GF-D8 (cell line): Measurements from ENCODE around the gene ACIN1.

Source experiments
- DNase-seq: peaks from one replicate; lab custom pipeline; 2025; lab: John Stamatoyannopoulos, UW

ACIN1 gene

DNA sequence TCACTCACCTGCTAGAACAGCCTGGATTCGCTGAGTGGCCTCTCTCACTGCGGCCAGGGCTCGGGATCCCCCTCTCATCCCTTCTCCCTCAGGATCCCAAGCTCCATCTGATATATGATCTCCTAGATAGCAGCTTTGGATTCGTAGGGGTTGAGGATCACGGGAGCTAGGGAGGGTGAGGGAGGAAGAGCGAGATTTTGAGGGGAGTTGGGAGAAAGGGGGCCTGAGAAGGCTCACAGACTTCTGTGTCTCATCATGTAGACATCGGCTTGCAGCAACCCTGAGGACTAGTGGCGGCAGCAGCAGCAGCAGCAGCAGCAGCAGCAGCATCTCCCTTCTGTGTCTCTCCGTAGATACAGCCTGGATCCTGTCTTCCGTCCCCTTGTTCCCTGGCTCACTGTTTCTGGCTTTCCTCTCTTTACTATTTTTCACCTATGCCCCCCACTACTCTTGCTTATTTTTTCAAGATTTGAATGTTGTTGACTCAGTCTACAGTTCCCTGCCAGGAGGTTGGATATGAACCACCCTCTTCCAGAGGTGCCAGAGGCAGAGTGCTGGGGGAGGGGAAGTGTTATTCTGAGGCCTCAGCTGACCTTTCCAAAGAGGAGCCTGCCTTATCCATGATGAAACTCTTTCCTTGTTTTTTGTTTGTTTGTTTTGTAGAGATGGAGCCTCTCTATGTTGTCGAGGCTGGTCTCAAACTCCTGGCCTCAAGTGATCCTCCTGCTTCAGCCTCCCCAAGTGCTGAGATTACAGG is 9.8 kb upstream of the ACIN1 start, which contains the start of gene CIROP:
CIROP (minus strand) TSS at position 399 of the 757 bp plus-strand sequence; CDS start at position 330, 69 bp downstream.
- no peak for DNase-seq

DNA sequence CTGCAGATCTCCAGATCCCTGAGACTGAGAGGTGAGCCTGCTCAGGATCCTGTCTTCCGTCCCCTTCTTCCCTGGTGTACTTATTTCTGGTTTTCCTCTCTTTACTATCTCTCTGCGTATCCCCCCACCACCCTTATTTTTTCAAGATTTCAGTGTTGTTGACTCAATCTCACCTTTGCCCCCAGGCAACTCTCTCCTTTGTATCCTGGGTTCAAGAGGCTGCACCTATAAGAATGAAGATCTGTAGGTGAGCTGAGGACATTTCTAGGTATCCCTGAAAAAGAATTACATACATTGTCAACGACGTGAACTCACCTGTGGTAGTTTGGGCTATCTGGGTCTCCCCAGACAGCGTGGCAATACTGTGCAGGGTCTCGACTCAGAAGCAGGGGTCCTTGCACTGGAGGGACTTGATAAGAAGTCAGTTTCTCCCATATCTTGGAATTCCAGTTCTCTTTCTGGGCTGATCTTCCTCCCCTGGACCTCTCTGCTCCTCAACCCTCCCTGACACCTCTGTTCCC is 9.2 kb upstream of the ACIN1 start:
- no peak for DNase-seq

DNA sequence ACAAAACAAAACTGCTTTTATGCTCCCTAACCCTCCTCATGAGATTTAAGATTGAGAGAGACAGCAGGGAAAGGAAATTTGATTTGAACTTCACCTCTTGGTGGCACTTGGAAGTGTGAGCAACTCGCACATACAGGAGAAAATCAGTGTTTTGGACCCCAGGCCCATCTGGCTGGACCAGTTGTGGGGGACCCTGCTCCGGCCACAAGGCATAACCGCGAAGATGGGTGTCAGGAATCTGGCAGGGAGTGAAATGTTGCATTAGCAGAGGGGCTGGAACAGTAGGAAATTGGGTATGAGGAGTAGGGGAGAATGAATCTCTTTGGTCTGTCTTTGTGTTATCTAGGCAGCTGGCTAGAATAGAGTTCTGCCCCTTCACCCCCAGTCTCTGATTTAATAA is 8.6 kb upstream of the ACIN1 start:
- no peak for DNase-seq

DNA sequence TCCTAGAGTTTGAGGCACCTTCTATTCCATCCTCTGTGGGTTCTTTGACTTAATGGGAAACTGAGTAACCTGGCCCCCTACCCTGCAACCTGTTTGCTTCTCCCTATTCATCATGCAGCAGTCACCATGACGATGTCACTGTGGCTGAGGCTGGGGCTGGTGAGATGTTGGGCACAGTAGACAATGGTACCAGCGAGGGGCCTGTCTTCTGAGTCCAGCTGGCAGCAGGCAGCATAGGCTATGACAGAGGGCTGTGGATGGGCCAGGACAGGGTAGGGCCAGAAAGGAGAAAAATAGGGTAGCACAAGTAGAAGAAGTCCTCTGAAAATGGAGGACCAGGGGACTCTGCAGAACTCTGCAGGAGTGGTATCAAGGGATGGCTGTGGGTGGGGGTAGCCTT is 7.9 kb upstream of the ACIN1 start:
- DNase-seq, result no peak

DNA sequence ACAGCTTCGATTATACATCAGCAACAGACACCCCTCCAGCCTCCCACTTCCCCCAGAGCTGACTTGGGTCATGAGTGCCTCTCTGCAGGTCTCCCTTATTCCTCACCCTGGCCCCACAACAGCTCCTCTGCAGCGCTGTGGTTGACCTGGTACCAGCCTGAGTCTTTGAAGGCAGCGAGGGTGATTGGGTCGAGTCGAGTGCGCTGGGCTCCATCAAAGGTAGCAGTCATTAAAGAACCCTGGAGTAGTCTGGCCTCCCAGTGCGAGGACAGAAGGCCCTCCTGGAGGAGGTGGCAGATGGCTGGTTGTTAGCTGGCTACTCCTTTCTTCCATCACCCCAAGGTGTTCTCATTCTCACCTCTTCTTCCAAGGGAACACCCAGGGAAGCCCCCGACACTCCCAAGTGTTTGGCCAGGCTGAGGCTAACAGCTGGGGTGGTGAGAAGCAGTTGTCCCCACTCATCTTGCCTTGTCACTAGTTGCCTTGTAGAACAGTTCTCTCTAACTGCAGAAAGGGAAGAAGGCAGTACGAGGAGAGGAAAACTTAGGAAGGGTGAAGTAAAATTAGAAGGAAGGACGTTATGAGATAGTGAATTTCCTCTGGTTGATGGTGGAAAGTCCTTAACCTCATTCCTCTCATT is 7.2 kb upstream of the ACIN1 start:
- DNase-seq, result no peak

DNA sequence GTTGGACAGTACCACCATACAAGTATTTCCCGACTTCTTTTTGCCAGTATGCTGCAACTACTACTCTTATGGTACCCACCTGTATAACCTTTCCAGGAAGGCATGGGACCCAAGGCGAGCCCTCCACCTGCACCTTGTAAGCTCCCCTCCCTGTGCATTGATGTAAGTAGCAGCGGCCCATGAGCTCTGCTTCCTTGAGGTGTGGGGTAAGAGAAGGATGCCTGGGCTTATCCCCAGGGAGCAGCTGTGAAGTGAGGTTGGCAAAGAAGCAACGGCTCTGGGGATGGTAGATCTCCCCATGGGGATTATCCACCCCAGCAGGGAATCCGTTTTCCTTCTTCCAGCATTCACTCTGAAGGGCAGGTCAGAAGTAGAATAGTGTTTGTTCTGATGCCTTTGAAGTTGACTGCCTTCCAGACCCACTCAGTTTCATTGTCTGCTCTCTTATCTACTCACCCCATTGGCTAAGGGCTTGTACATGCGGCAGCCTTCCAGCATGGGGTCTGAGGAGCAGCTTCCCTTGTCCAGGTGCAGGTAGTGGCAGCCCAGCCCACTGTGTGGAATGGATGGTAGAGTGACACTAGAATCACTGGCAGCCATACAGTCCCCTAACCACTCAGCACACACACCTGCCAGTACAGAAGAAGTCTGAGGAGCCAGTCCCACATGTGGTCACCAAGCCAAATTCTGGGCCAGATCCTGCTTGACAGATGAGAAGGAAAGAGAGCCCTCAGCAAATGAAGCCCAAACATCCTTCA is 6.5 kb upstream of the ACIN1 start:
- DNase-seq, result no peak

DNA sequence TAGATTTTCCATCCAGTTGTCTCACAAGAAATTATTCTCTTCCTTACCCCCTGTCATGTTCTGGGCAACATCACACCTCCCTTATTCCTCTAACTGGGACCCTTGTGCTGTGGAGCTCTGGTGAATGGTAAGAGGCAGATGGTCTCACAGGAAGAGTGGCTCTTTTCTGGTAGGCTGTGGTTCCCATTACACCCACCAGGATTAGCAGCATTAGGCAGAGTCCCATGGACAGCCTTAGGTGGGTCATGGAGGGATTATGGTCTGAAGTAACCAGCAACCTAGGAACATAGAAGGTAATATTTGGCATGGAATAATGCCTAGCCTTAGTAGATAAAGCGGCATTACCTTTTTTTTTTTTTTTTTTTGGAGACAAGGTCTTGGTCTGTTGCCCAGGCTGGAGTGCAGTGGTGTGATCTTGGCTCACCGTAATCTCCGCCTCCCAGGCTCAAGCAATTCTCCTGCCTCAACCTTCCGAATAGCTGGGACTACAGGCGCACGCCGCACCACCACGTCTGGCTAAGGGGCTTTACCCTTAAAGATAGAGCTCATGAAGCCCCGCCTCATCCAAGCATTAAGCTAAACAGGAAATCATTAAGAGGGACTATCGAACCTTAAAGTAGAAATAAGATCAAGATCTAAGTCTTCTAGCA is 4.4 kb upstream of the ACIN1 start:
- no peak for DNase-seq

DNA sequence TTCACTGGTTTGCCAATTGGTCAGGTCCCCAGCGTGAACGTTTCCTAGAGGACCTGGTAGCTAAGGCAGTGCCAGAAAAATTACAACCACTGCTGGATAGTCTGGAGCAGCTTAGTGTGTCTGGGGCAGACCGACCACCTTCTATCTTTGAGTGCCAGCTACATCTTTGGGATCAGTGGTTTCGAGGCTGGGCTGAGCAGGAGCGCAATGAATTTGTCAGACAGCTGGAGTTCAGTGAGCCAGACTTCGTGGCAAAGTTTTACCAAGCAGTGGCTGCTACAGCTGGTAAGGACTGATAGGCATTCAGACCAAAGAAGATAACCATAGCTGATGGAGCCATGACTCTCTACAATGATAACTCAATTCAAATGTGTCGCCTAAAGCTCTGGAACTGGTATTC is 2.9 kb upstream of the ACIN1 start:
- no peak for DNase-seq

DNA sequence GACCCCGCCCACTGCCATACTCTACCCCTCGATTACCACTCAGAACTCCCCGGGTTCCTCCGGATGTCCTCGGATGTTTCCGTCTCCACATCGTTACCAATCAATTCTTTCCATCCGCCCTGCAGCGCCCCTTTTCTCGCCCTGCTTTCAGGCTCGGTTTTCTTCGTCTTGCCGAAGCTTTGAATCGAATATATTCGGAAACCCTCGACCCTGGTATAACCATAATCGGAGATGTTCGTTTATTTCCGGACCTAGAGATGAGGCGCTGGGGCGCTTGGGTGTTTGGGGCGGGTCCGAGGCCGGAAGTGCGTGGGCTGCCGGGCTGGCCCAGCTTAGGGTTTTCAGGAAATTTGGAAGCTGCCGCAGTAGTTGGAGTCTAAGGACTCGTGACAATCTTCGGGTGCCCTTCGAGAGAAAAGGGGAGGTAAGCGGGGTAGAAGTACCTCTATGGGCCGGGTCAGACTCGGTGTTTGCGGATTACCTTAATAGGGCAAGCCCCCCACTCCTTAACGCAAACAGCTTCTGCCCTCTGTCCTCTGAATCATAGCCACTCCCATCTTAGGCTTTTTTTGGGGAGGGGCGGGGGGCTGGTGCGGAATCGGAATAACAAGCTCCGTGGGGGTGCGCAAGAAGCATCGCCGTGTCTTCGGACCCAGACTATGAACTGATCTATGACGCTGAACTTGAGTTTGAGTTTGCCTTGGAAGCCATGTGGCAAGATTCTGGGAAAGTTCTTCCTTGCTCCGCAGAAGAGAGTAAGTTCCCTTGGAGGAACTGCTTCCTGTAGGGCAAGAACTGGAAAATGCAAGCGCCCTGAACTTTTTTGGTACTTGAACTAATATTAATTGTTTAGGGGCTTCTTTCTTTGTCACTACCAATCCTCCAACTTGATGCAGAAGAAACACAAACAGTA is 516 bp upstream of the ACIN1 start, which contains the start of gene C14orf119:
C14orf119 (plus strand) TSS at position 310 of the 913 bp plus-strand sequence. CDS start 2,154 bp downstream, outside the sequence.
- no peak for DNase-seq

DNA sequence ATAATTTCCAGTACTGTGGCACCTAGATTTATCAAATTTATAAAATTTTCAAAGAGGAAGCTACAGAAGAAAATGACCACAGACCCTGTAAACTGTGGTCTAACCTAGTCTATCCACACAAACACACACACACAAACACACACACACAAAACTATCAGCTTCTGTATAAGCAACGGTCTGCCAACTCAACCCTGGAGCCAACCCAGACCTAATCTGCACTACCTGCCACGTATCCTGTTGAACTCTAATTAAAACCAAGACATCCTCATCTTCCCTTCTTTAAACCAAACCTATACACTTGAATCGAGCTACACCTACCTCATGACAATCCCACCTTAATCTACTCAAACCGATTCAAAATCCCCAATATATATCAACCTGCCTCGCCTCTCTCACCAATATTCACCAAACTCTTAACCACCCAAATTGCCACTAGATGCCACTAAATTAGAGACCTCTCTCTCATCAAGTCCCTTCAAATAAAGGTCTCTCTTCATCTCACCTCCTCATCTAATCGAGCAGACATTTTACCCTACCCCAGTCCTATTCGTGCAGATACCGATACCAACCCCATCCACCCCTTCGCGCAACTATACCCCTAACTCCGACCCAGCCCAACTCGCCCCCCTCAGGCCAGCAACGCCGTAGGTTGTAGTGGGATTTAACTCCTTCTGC is 808 bp downstream of the ACIN1 start:
- no peak for DNase-seq

DNA sequence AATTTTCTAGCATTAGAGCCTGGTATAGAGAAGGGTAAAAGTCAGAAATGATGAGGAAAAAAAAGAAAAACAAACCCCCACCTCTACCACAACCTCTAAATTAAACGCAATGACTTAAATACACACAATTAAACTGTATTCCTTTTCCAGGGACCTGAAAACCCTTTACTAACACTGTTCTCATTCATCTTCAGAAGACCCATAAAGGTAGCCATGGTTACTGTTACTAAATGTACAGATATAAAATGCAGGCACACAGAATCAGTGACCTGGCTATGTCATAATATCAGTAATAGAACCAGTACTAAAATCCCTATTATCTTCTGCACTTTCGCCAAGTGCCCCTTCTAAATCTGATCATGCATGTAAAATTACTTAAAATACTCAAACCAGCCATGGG is 1.4 kb downstream of the ACIN1 start:
- DNase-seq, result no peak

DNA sequence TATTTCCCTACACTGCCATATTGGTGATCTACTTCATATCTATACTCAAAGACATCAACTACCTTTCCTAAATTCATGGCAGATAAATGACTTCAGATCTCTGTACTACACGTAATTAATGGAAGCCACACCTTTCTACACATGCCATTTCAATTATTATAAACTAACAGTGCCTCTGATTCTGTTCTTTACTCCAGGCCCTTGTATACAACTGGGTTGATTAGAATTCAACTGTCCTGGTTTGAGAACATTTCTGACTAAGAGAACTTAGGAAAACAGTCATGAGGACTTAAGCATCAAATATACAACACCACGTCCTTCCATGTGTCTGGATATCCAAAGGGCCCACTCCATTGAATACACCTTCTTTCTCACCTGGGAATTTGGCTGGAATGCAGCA is 1.8 kb downstream of the ACIN1 start:
- DNase-seq, result no peak

DNA sequence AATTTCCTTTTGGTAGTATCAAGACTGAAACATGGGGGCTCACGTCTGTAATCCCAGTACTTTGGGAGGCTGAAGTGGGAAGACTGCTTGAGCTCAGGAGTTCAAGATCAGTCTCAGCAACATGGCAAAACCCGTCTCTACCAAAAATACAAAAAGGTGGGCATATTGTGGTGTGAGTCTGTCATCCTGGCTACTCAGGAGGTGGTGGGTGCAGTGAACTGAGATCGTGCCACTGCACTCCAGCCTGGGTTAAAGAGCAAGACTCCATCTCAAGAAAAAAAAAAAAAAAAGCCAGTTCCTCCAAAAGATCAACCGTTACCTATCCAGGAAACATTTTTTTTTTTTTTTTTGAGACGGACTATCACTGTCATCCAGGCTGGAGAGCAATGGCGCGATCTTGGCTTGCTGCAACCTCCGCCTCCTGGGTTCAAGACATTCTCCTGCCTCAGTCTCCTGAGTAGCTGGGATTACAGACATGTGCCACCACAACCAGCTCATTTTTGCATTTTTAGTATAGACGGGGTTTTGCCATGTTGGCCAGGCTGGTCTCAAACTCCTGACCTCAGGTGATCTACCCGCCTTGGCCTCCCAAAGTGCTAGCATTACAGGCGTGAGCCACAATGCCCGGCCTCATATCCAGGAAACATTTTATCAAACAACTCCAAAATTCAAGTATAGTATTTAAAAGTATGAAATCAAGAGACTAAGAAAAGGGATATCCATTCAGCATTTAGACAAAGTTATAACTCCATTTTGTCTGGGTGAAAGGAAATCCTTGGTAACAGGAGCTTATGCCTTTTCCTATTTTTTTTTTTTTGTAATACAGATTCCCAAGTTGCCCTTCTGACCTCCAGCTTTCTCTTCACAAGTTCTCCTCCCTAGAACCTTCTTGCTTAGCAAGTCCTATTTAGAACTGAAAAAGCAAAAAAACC is 3.4 kb downstream of the ACIN1 start:
- DNase-seq, result no peak

DNA sequence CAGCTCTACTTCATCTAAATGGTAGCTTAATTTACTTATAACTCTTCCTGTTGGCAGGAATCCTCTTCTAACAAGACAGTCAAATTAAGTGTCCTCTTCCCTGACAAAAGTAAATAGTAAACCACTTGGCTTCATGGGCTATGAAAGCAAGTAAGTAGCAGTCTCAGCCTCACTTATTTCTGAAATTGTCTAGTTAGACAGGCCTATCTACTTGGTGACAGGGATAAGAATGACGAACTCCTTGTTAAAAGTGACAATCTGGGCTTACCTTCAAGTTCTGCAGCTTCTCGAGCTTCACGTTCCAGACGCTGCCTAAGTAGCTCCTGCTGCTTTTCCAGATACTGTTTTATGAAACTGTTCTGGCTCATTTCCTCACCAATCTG is 4.7 kb downstream of the ACIN1 start:
- no peak for DNase-seq

DNA sequence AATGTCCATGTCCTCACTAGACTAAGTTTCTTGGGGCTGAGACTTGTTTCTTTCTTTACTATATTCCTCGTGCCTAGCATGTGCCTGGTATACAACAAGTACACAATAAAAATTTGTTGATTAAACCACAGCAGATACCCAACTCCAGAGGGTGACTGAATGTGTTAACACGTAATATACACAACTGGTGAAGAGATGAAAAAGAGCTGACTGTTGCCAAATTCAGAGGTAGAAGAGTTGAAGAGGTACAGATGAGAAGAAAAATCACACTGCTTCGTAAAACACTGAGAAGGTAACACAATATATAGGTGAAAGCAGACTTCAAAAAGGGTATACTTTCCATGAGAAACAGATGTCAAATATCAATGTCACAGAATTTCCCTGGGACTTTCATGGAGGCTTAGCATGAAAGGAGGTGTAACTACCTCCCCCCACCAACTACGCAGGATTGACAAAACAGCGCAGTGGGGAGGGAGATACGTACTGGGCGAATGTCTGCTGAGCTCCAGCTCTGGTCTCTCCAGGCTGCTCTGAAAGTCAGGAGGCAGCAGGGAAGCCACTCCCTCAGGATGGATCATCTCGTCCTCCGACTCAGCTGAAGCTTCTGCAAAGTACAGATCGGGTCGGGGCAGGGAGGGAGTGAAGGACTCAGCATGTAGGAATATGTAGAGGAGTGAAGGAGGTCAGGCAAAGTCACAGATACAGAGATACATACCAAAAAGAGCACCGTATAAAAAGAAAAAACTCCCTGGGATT is 5.3 kb downstream of the ACIN1 start:
- DNase-seq, result no peak

DNA sequence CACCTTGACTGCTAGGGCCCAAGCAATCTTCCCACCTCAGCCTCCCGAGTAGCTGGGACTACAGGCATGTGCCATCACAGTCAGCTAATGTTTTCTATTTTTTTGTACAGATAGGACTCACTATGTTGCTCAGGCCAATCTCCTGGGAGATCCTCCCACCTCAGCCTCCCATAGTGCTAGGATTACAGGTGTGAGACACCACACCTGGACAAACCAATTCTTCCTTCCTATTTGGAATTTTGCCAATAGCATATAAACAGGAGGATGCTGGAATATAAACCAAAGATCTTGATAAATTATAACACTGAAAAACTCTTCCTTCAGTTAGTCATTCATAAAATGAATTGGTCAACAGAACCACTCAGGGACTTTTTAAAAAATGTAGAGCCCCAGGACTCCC is 8.4 kb downstream of the ACIN1 start:
- DNase-seq, result no peak

DNA sequence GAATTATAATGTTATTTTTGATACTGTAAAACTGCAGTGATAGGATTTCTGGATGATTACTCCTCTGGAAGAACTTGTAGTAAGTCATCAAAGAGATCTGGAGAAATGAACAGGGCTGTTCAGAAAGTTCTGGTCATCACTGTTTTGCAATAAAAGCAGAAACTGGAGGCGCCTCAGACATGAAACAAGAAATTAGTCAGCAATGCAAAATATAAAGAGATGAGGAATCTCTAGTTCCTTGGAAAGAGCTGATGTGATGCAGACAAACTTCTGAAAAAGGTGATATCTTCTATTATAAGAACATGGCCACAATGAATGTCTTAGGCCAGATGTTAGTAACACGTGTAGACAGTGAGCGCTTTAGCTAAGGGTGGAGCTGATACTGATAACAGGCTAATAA is 9.5 kb downstream of the ACIN1 start:
- no peak for DNase-seq

DNA sequence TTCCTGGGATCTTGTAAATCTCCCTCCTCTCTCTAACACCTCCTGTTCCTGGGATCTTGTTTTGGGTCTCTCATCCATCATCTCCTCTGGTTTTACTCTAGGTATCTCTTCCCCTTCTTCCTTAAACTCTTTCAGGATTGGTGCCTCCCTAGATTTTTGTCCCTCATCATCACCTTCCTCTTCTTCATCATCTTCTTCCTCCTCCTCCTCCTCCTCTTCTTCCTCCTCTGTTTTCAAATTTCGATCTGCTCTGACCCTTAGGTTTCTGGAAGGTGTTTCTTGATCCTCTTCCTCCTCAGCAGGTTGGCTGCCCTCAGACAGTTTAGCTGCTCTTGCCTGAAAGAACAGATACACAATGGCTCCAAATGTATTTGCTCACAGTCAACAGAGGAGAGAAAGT is 14.5 kb downstream of the ACIN1 start:
- no peak for DNase-seq

DNA sequence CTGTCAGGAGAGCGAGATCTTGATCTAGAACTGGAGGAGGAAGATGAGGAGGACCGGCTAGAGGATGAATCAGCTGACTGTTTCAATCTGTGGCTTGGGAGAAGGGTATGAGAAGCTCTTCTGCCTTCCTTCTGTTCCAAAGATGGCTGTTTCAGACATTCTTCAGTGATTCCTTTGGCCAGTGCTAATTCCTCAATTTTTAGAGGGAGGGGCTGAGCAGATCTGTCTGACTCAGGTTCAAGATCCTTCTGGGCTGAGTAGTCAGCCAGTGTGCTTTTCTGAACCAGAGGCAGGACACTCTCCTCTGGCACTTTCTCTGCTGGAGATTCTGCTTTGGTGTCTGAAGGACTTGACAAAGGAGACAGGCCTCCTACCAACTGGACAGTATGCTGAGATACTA is 15.2 kb downstream of the ACIN1 start:
- no peak for DNase-seq
